DMS79 treated with DMSO at 0.1 percent for 48 hours (cell line): ENCODE data around the gene LYPLA2.

Source experiments
- DNase-seq: peaks from one replicate; lab custom pipeline; 2025; lab: John Stamatoyannopoulos, UW

Gene LYPLA2

DNA sequence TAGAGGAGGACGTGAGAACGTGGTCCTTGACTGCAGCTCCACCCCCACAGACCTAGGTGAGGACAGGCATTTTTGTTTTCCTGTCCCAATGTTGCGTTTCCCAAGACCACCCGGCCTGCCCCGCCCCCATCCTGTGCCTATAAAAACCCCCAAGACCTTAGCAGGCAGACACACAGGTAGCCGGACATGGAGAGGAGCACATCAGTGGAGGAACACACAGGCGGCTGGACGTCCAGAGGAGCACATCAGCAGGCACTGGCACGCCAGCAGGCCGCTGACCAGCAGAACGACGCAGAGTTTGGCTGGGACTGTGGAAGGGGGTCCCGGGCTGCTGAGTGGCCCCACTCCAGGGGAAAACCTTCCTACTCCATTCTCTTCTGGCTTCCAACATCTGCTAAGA is 47.0 kb downstream of the LYPLA2 start:
- DNase-seq = no peak

DNA sequence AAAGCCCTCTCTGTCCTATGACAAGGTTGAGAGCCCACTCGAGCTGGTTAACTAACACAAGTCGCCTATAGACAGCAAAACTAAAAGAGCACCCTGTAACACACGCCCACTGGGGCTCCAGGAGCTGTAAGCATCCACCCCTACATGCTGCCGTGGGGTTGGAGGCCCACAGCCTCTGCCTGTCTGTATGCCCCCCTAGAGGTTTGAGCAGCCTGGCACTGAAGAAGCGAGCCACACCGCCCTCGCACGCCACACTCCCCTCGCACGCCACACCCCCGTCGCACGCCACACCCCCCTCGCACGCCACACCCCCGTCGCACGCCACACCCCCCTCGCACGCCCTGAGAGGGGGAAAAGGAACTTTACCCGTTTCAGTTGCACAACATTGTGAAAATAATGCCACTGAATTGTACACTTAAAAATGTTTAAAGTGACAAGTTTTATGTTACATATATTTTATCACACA is 47.5 kb downstream of the LYPLA2 start:
- DNase-seq = peak; percentile 52

DNA sequence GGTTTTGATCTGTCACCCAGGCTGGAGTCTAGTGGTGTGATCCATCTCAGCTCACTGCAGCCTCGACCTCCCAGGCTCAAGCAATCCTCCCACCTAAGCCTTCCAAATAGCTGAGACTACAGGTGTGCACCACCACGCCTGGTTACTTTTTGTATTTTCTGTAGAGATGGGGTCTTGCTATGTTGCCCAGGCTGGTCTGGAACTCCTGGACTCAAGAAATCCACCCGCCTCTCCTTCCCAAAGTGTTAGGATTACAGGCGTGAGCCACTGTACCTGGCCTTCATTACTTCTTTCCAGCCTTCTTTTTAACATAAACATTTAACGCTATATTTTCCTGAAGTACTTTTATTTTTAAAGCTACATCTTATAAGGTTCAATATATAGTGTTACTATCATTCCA is 52.7 kb downstream of the LYPLA2 start:
- no peak for DNase-seq
